NCI-H774 (cell line): ENCODE data around the gene HNRNPC.
"Not testable (repeated sequence)": the region's sequence is repeated elsewhere in the genome, so short reads cannot be mapped to it uniquely, and the experiment has no call there.

Experiments
- DNase-seq: peaks from one replicate; lab custom pipeline; 2025; lab: John Stamatoyannopoulos, UW

The HNRNPC gene

GRCh38 chr14:21269252-21270046 is at the start of gene HNRNPC:
TSS of gene HNRNPC (minus strand) at chr14:21269442. CDS start at chr14:21234193, 35,249 bp downstream.
- peak; percentile 100 for DNase-seq

- DNase-seq, result no peak
Measured at GRCh38 chr14:21317398-21317797, 48.2 kb upstream of the HNRNPC start.

- no peak for DNase-seq
Measured at GRCh38 chr14:21313512-21313911, 44.3 kb upstream of the HNRNPC start.

GRCh38 chr14:21311614-21312013 is 42.4 kb upstream of the HNRNPC start:
- DNase-seq, result no peak

GRCh38 chr14:21309956-21310355 is 40.7 kb upstream of the HNRNPC start:
- DNase-seq, result no peak

GRCh38 chr14:21309238-21309636 is 40.0 kb upstream of the HNRNPC start:
- no peak for DNase-seq

GRCh38 chr14:21308479-21309237 is 39.4 kb upstream of the HNRNPC start:
- peak; percentile 96 for DNase-seq

GRCh38 chr14:21308132-21308478 is 38.9 kb upstream of the HNRNPC start:
- peak; percentile 28 for DNase-seq

GRCh38 chr14:21307637-21308036 is 38.4 kb upstream of the HNRNPC start:
- DNase-seq, result no peak

- not testable (repeated sequence) for DNase-seq
Measured at GRCh38 chr14:21302836-21303140, 33.5 kb upstream of the HNRNPC start.

- DNase-seq, result no peak
Measured at GRCh38 chr14:21302013-21302835, 33.0 kb upstream of the HNRNPC start.

GRCh38 chr14:21300892-21301291 is 31.6 kb upstream of the HNRNPC start:
- DNase-seq, result no peak

GRCh38 chr14:21299562-21300130 is 30.4 kb upstream of the HNRNPC start:
- DNase-seq, result no peak

GRCh38 chr14:21298358-21298757 is 29.1 kb upstream of the HNRNPC start:
- no peak for DNase-seq

GRCh38 chr14:21294026-21294425 is 24.8 kb upstream of the HNRNPC start:
- not testable (repeated sequence) for DNase-seq

- DNase-seq, result no peak
Measured at GRCh38 chr14:21287168-21287567, 17.9 kb upstream of the HNRNPC start.

GRCh38 chr14:21286516-21286915 is 17.3 kb upstream of the HNRNPC start:
- DNase-seq, result not testable (repeated sequence)

- not testable (repeated sequence) for DNase-seq
Measured at GRCh38 chr14:21281917-21282316, 12.7 kb upstream of the HNRNPC start.

GRCh38 chr14:21279783-21280182 is 10.5 kb upstream of the HNRNPC start, which contains the start of gene RPGRIP1:
TSS of gene RPGRIP1 (plus strand) at chr14:21280083. CDS start at chr14:21287977, 7,894 bp downstream.
- DNase-seq, result no peak

GRCh38 chr14:21278632-21279031 is 9.4 kb upstream of the HNRNPC start:
- no peak for DNase-seq

GRCh38 chr14:21275261-21275858 is 6.1 kb upstream of the HNRNPC start:
- no peak for DNase-seq

- not testable (repeated sequence) for DNase-seq
Measured at GRCh38 chr14:21272661-21273060, 3.4 kb upstream of the HNRNPC start.
